ENCODE results near the gene MPV17L2.

- TF ChIP-seq CTCF (IDR thresholded peaks at IDR 0.05 in 4 of 5, conservative IDR thresholded peaks at IDR 0.05 in 1 of 5) = no peak
- no peak for TF ChIP-seq POLR2A (IDR thresholded peaks at IDR 0.05)
These were observed 4.9 kb downstream of the MPV17L2 start for GRCh38 chr19:18197941-18198340.
